Smooth muscle cell (in vitro differentiated cells): ENCODE results near the gene SH2D5. TPM values are rescaled to one million over a fixed set of nuclear protein-coding genes. Genes with fewer than 3 reads are reported as not detected.

Experiments used
- DNase-seq: peaks from one replicate; lab custom pipeline; 2025; ENCODE audit not compliant: unreplicated experiment; lab: John Stamatoyannopoulos, UW
- H2AFZ ChIP-seq: fragments of 200-600 bp; sonication (generic); 2 replicates; pipeline ENCODE4 v1.6.0; 2016; ENCODE audit warnings: antibody characterized with exemption, low read depth, mild to moderate bottlenecking
- H3F3A ChIP-seq: fragments of 200-600 bp; sonication (generic); 2 replicates; pipeline ENCODE4 v1.6.0; 2017; ENCODE audit warnings: antibody characterized with exemption, low read depth
- H3K27ac ChIP-seq: fragments of 200-600 bp; sonication (generic); 2 replicates; pipeline ENCODE4 v1.5.1; 2016; ENCODE audit warnings: low read depth, mild to moderate bottlenecking
- H3K27me3 ChIP-seq: fragments of 200-600 bp; sonication (generic); 2 replicates; pipeline ENCODE4 v1.6.1; 2016; ENCODE audit warnings: low read depth, mild to moderate bottlenecking
- H3K36me3 ChIP-seq: fragments of 200-600 bp; sonication (generic); 2 replicates; pipeline ENCODE4 v1.5.1; 2016; ENCODE audit warnings: low read depth
- H3K4me1 ChIP-seq: fragments of 200-600 bp; sonication (generic); 2 replicates; pipeline ENCODE4 v1.5.1; 2016; ENCODE audit warnings: low read depth
- H3K4me2 ChIP-seq: fragments of 200-600 bp; sonication (generic); 2 replicates; pipeline ENCODE4 v1.6.0; 2016; ENCODE audit warnings: mild to moderate bottlenecking
- H3K4me3 ChIP-seq: fragments of 200-600 bp; sonication (generic); 2 replicates; pipeline ENCODE4 v1.5.1; 2016; ENCODE audit warnings: mild to moderate bottlenecking
- H3K79me2 ChIP-seq: fragments of 200-600 bp; sonication (generic); 2 replicates; pipeline ENCODE4 v1.6.0; 2016; ENCODE audit warnings: low read depth, mild to moderate bottlenecking
- H3K9ac ChIP-seq: fragments of 200-600 bp; sonication (generic); 2 replicates; pipeline ENCODE4 v1.6.0; 2016; ENCODE audit warnings: low read depth
- H3K9me3 ChIP-seq: fragments of 200-600 bp; sonication (generic); replicated peaks from 2 replicates; pipeline ENCODE4 v1.5.1; 2016; ENCODE audit warnings: low read depth
- H4K20me1 ChIP-seq: fragments of 200-600 bp; sonication (generic); 2 replicates; pipeline ENCODE4 v1.6.0; 2016; ENCODE audit warnings: low read depth
- WGBS: methylation state at CpG from one replicate; pipeline ENCODE4 v1.1.7; 2016; ENCODE audit warnings: low lambda C conversion rate; 5-methylcytosine and 5-hydroxymethylcytosine counted together
- polyA plus RNA-seq: library from polyadenylated mRNA; unstranded; fragments of >200 nt; fragmentation: Nextera tagmentation; extraction: Ambion mirVana; gene quantifications from 2 replicates; pipeline ENCODE4 v1.2.1, GENCODE V29; 2016
- total RNA-seq: library from RNA; depleted of rRNA; stranded (reverse); fragments of >200 nt; gene quantifications from 2 replicates; pipeline ENCODE4 v1.2.3, GENCODE V29; 2014
- TF ChIP-seq, protein P1 (sequence below): fragments of 200-600 bp; sonication (generic); IDR thresholded peaks from 2 replicates; pipeline ENCODE4 v1.5.1; 2017; ENCODE audit warnings: borderline replicate concordance, mild to moderate bottlenecking, antibody characterized with exemption; ENCODE audit not compliant: insufficient read depth, poor library complexity, severe bottlenecking

The SH2D5 gene
- total and polyA plus RNA-seq, 2 experiments from 2014 or later: 0.18 TPM; not detected in 1

DNA sequence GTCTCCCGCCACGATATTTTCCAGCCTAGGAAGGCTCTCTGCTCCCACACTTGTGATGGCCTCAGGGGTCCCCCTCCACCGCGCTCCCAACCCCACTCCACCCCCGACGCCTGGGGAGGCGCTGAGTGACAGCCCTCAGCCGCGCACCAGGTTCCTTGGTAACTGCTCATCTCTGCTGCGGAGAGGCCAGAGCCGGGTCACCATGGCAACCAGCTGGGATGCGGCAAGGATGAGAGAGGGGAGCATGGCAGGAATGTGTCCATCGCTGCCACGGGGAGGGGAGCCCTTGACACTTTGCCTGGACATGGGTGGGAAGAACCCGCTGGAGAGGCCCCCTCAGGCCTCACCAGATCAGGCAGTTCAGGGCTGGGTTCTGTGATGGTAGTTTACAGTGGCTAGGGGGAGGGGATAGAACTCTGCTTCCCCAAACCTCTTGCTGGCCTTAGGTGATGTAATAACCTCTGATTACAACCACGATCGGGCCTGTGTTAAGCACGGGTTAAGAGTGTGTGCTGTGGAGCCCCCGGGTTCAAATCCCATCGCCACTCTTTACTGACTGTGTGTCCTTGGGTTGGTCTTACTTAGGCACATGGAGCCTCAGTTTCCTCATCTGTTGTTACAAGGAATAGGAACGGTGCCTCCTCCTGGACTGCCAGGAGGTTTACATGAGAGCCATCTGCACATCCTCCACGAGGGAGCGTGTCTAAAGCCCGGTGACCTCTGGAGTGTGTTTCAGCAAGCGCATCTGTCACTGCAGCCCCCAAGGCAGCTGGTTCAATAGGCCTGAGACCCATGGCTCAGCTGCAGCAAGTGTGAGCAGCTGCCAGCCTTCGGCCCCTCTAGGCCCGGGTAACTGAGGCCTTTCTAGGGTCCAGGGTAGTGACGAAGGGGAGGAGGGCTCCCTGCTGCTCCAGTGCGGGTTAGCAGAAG is 21.0 kb downstream of the SH2D5 start:
- Histone ChIP-seq H2AFZ (no peak overlapping the region), H3K27me3 (no peaks in the 10 kb centered on the region), H3K27ac (no peak overlapping the region), H3K4me1 (no peaks in the 10 kb centered on the region), H4K20me1 (no peaks in the 10 kb centered on the region), H3K4me3 (no peak overlapping the region), H3K79me2 (no peaks in the 10 kb centered on the region), H3K4me2 (no peak overlapping the region), H3F3A (peaks cover 10% of the 10 kb centered on the region), H3K9ac (no peak overlapping the region), H3K9me3 (no peaks in the 10 kb centered on the region), H3K36me3 (no peaks in the 10 kb centered on the region)
- 89% methylated on average over 29 of the region's 29 CpGs for WGBS
- no peak for DNase-seq
- TF ChIP-seq, protein P1, sequence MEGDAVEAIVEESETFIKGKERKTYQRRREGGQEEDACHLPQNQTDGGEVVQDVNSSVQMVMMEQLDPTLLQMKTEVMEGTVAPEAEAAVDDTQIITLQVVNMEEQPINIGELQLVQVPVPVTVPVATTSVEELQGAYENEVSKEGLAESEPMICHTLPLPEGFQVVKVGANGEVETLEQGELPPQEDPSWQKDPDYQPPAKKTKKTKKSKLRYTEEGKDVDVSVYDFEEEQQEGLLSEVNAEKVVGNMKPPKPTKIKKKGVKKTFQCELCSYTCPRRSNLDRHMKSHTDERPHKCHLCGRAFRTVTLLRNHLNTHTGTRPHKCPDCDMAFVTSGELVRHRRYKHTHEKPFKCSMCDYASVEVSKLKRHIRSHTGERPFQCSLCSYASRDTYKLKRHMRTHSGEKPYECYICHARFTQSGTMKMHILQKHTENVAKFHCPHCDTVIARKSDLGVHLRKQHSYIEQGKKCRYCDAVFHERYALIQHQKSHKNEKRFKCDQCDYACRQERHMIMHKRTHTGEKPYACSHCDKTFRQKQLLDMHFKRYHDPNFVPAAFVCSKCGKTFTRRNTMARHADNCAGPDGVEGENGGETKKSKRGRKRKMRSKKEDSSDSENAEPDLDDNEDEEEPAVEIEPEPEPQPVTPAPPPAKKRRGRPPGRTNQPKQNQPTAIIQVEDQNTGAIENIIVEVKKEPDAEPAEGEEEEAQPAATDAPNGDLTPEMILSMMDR: no peak

DNA sequence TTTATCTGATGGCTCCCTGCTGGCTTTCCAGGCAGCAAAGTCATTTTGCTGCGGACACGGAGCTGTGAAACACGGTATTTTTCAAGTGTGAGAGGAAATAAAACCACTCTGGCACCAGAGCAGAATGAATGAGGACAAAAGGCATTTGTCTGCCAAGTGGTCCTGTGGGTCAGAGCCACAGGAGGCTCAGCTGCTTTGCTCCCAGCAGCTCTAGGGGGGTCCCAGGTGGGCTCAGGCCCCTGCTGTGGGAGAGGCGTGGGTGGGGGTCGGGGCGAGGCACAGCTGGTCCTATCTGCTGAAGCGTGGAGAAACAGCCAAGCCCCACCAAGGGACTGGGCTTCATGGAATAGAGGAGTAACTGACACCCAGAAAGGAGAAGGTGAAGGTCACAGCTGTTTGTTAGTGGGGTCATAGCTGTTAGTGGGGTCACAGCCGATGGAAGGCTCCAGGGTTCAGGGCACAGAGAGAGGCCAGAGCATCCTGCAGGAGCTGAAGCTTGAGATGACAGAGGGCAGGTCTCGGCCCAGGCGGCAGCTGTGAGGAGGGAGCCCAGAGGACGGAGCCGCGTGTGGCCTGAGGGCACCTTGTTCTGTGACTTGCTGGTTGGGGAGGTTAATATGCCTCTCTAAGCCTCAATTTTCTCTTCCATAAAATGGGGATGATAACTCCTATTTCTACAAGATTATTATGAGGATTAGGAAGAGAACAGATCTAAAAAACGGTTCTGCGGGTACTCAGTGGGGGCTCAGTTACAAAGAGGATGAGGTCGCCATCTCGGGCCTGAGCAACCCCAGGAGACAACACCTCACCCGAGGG is 21.8 kb downstream of the SH2D5 start:
- Histone ChIP-seq H3K27me3 (no peaks in the 10 kb centered on the region), H3K4me2 (no peak overlapping the region), H3K36me3 (no peaks in the 10 kb centered on the region), H2AFZ (no peak overlapping the region), H3K27ac (no peak overlapping the region), H3K9me3 (no peaks in the 10 kb centered on the region), H3K4me3 (no peak overlapping the region), H3K79me2 (no peaks in the 10 kb centered on the region), H3K9ac (no peak overlapping the region), H3K4me1 (no peaks in the 10 kb centered on the region), H3F3A (peaks cover 15% of the 10 kb centered on the region), H4K20me1 (no peaks in the 10 kb centered on the region)
- 92% methylated on average over 18 of the region's 18 CpGs for WGBS
- no peak for DNase-seq
- TF ChIP-seq, protein P1: no peak

DNA sequence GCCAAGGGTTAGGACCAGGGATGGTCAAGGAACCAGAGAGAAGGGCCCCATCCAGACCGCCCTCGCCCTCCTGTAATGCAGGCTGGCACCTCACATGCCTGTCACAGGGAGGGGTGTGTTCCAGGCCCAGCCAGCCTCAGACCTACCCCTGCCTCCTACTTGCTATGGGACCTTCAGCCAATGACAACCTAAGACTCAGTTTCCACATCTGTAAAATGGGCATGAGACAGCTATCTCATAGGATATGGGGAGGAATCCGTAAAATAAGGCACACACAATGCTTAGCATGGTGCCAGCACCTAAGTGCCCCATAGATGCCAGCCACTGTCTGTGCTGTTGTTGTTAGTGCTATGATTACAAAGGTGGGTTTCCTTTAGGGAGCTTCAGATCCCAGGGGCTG is 22.6 kb downstream of the SH2D5 start:
- H3K4me3 ChIP-seq: no peak overlapping the region
- DNase-seq: no peak
- no peak overlapping the region for H3K27ac ChIP-seq
- H3K79me2 ChIP-seq: no peaks in the 10 kb centered on the region
- TF ChIP-seq, protein P1: no peak
- no peaks in the 10 kb centered on the region for H3K9me3 ChIP-seq
- 100% methylated on average over 3 of the region's 3 CpGs for WGBS
- H3K9ac ChIP-seq: no peak overlapping the region
- peaks cover 15% of the 10 kb centered on the region for H3F3A ChIP-seq
- H3K4me2 ChIP-seq: no peak overlapping the region
- H3K36me3 ChIP-seq: no peaks in the 10 kb centered on the region
- H3K4me1 ChIP-seq: no peaks in the 10 kb centered on the region
- H4K20me1 ChIP-seq: no peaks in the 10 kb centered on the region
- no peaks in the 10 kb centered on the region for H3K27me3 ChIP-seq
- no peak overlapping the region for H2AFZ ChIP-seq
